Measurements from ENCODE around the gene MKLN1. TPM values are rescaled to one million over a fixed set of nuclear protein-coding genes. Genes with fewer than 3 reads are reported as not detected.

MKLN1 gene
- polyA plus RNA-seq, 1 of the 3 experiments (the other 2 are of a cell fraction), result 11.0 TPM

DNA sequence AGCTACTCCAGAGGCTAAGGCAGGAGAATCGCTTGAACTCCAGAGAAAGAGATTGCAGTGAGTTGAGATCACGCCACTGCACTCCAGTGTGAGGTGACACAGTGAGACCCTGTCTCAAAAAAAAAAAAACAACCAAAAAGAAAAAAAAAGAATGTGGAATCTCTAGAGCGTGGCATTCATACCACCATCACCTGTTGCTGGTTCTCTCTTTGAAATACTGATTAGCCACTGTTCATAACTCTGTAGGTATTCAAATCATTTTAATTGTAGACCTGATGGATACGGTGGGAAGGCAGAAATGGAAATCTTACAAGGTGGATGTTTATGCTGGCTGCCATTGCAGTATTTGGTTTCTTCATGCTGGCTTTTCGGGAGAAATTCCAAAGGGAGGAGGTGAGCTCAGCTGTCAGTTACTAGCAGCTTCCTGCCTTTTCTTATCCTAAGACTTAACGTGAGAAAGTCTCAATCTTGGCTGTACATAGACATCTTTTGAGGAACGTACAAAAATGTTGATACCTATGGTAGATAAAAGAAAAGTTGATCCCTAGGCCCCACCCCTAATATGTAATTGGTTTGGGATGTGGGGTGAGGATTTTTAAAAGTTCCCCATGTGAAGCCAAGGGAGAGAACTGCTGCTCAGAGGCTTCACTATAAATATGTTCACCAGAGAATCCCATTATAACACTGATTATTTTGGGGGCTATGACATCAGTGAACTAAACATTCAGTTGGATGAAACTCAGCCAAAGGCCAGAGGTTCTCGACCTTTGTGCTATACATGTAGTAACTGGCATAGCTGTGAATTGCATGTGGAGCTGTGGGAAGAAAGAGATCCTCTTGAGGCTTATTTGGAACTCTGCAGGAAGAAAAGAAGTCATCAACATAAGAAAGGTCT is 26.9 kb upstream of the MKLN1 start:
- H2AFZ ChIP-seq (ENCODE audit: low read depth), result no peak overlapping the region
- 83% methylated on average over 8 of the region's 8 CpGs for WGBS (ENCODE audit: low lambda C conversion rate)
- CTCF ChIA-PET, result interaction anchor here (1.0 kb wide), 1 partner anchor 35 kb away, joined by 3 read pairs; no protein-coding TSS in a partner anchor

More for the DNA sequence above, 26.9 kb upstream of the MKLN1 start:
- DNase-seq, result no peak
- no peaks in the 10 kb centered on the region for H3K79me2 ChIP-seq (ENCODE audit: insufficient read depth)
- no peak overlapping the region for H3K4me2 ChIP-seq
- H3K9me2 ChIP-seq, result no peaks in the 10 kb centered on the region
- TF ChIP-seq EZH2phosphoT487 (IDR thresholded peaks at IDR 0.05; ENCODE audit: borderline replicate concordance, low read depth) (no peak), GATA2 (CRISPR knock-in tag; IDR thresholded peaks at IDR 0.05) (no peak), RCOR1 (IDR thresholded peaks at IDR 0.05; ENCODE audit: low read length) (no peak), FOXJ3 (CRISPR knock-in tag; IDR thresholded peaks at IDR 0.05) (no peak), CHD2 (IDR thresholded peaks at IDR 0.05; ENCODE audit: low read length, partially characterized antibody) (no peak), MXI1 (IDR thresholded peaks at IDR 0.05; ENCODE audit: low read depth, low read length) (no peak), RFX5 (IDR thresholded peaks at IDR 0.05; ENCODE audit: low read length) (no peak), MEF2A (IDR thresholded peaks at IDR 0.05; ENCODE audit: borderline replicate concordance, low read depth) (no peak), ELF1 (IDR thresholded peaks at IDR 0.05) (no peak), TAF1 (IDR thresholded peaks at IDR 0.05; ENCODE audit: borderline replicate concordance, low read depth, low read length) (no peak), EP300 (IDR thresholded peaks at IDR 0.05; ENCODE audit: borderline replicate concordance in 1 of 2, low read depth in 1 of 2, low read length in 1 of 2) (no peak), YY1 (IDR thresholded peaks at IDR 0.05; ENCODE audit: low read depth) (no peak), SIN3A (IDR thresholded peaks at IDR 0.05; ENCODE audit: borderline replicate concordance, low read depth, low read length) (no peak), TCF12 (IDR thresholded peaks at IDR 0.05) (no peak)
- TF ChIP-seq, protein P1, sequence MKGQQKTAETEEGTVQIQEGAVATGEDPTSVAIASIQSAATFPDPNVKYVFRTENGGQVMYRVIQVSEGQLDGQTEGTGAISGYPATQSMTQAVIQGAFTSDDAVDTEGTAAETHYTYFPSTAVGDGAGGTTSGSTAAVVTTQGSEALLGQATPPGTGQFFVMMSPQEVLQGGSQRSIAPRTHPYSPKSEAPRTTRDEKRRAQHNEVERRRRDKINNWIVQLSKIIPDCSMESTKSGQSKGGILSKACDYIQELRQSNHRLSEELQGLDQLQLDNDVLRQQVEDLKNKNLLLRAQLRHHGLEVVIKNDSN (IDR thresholded peaks at IDR 0.05; ENCODE audit: borderline replicate concordance, low read depth), result no peak
- TF ChIP-seq, protein P2, sequence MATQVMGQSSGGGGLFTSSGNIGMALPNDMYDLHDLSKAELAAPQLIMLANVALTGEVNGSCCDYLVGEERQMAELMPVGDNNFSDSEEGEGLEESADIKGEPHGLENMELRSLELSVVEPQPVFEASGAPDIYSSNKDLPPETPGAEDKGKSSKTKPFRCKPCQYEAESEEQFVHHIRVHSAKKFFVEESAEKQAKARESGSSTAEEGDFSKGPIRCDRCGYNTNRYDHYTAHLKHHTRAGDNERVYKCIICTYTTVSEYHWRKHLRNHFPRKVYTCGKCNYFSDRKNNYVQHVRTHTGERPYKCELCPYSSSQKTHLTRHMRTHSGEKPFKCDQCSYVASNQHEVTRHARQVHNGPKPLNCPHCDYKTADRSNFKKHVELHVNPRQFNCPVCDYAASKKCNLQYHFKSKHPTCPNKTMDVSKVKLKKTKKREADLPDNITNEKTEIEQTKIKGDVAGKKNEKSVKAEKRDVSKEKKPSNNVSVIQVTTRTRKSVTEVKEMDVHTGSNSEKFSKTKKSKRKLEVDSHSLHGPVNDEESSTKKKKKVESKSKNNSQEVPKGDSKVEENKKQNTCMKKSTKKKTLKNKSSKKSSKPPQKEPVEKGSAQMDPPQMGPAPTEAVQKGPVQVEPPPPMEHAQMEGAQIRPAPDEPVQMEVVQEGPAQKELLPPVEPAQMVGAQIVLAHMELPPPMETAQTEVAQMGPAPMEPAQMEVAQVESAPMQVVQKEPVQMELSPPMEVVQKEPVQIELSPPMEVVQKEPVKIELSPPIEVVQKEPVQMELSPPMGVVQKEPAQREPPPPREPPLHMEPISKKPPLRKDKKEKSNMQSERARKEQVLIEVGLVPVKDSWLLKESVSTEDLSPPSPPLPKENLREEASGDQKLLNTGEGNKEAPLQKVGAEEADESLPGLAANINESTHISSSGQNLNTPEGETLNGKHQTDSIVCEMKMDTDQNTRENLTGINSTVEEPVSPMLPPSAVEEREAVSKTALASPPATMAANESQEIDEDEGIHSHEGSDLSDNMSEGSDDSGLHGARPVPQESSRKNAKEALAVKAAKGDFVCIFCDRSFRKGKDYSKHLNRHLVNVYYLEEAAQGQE (IDR thresholded peaks at IDR 0.05; ENCODE audit: low read depth, low read length), result no peak
- TF ChIP-seq, protein P3, sequence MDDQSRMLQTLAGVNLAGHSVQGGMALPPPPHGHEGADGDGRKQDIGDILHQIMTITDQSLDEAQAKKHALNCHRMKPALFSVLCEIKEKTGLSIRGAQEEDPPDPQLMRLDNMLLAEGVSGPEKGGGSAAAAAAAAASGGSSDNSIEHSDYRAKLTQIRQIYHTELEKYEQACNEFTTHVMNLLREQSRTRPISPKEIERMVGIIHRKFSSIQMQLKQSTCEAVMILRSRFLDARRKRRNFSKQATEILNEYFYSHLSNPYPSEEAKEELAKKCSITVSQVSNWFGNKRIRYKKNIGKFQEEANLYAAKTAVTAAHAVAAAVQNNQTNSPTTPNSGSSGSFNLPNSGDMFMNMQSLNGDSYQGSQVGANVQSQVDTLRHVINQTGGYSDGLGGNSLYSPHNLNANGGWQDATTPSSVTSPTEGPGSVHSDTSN (IDR thresholded peaks at IDR 0.05), result no peak
- TF ChIP-seq, protein P4, sequence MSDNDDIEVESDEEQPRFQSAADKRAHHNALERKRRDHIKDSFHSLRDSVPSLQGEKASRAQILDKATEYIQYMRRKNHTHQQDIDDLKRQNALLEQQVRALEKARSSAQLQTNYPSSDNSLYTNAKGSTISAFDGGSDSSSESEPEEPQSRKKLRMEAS (IDR thresholded peaks at IDR 0.05; ENCODE audit: low read depth), result no peak
- H3K4me3 ChIP-seq (ENCODE audit: low read depth in 2 of 2, low read length in 1 of 2), result no peak overlapping the region
- H3K9ac ChIP-seq, result no peak overlapping the region
- peaks cover 3% of the 10 kb centered on the region; the same call in 1 of the 2 replicates for H3K9me3 ChIP-seq
- H4K20me1 ChIP-seq (ENCODE audit: insufficient read depth), result no peaks in the 10 kb centered on the region
- no peaks in the 10 kb centered on the region for H3K36me3 ChIP-seq (replicated peaks in 1 of 2; ENCODE audit: control insufficient read depth in 1 of 2, insufficient read depth in 2 of 2, low read length in 1 of 2)
- no peaks in the 10 kb centered on the region for H3K27me3 ChIP-seq (ENCODE audit: insufficient read depth)
- H3F3A ChIP-seq (replicated peaks; ENCODE audit: insufficient read depth), result no peaks in the 10 kb centered on the region
- POLR2A ChIA-PET, result no interaction called here
- H3K27ac ChIP-seq (ENCODE audit: low read depth in 2 of 2, low read length in 1 of 2), result no peak overlapping the region
- no peaks in the 10 kb centered on the region for H3K4me1 ChIP-seq (ENCODE audit: control insufficient read depth in 1 of 2, insufficient read depth in 2 of 2, low read depth in 1 of 2, low read length in 1 of 2)

Data from SK-N-SH (cell line).